Prostate gland (tissue), 2 donors: ENCODE measurements around the gene GPR52. TPM values are rescaled to one million over a fixed set of nuclear protein-coding genes. Genes with fewer than 3 reads are reported as not detected.

Source experiments
- DNase-seq: peaks from one replicate; pipeline ENCODE4 v3.0.0-alpha.2; 2019; ENCODE audit warnings: low spot score
- H3K27ac ChIP-seq, 2 donors: fragments of 200-600 bp; sonication (generic); 2 replicates each; pipeline ENCODE4 v1.5.1; 2017 to 2019
- H3K27me3 ChIP-seq: fragments of 200-600 bp; sonication (generic); replicated peaks from 2 replicates; pipeline ENCODE4 v1.5.1; 2019; ENCODE audit not compliant: insufficient read depth
- H3K36me3 ChIP-seq, 2 donors: fragments of 200-600 bp; sonication (generic); 1 replicate in 1 of 2; 2 replicates in 1 of 2; pipeline versions ENCODE4 v1.5.1 to v1.8.1; 2017 to 2019
- H3K4me1 ChIP-seq: fragments of 200-600 bp; sonication (generic); replicated peaks from 2 replicates; pipeline ENCODE4 v1.5.1; 2019
- H3K4me3 ChIP-seq, 2 donors: fragments of 200-600 bp; sonication (generic); 2 replicates each; pipeline ENCODE4 v1.5.1; 2017 to 2019
- H3K9me3 ChIP-seq: fragments of 200-600 bp; sonication (generic); 2 replicates; pipeline ENCODE4 v1.5.1; 2017
- CTCF ChIP-seq, 4 experiments: fragments of 200-600 bp in 2 of 4; fragments of 450-650 bp in 2 of 4; sonication (generic) in 2 of 4; IDR thresholded peaks; 1 replicate in 3 of 4; 2 replicates in 1 of 4; pipeline ENCODE4 v1.5.1; 2016 to 2019; ENCODE audit warnings: antibody characterized with exemption in 4 of 4, mild to moderate bottlenecking in 2 of 4, moderate library complexity in 2 of 4
- POLR2A ChIP-seq: fragments of 450-650 bp; IDR thresholded peaks from one replicate; pipeline ENCODE4 v1.6.1; 2016; ENCODE audit warnings: antibody characterized with exemption, mild to moderate bottlenecking
- POLR2AphosphoS5 ChIP-seq: sonication (generic); formaldehyde crosslinking; IDR thresholded peaks from one replicate; pipeline ENCODE4 v1.6.1; 2017; ENCODE audit warnings: antibody characterized with exemption
- WGBS: methylation state at CpG from one replicate; pipeline ENCODE4 v1.1.5; 2018; 5-methylcytosine and 5-hydroxymethylcytosine counted together
- intact Hi-C: fragments of 100-400 bp; cut with DNase I; formaldehyde crosslinking; loops from one replicate; pipeline ENCODE4 v1.14.2; 2022
- total RNA-seq, 2 donors: library from RNA; depleted of rRNA; stranded (reverse); fragments of >200 nt; gene quantifications; one replicate each; pipeline ENCODE4 v1.1.0, GENCODE V29; 2016

The GPR52 gene
- total RNA-seq, 2 donors from 2014 or later: 0.18 to 6.0 TPM

- Histone ChIP-seq H3K27me3 (no peaks in the 10 kb centered on the region), H3K36me3 (no peaks in the 10 kb centered on the region), H3K9me3 (no peaks in the 10 kb centered on the region), H3K4me3 (no peak overlapping the region), H3K4me1 (no peaks in the 10 kb centered on the region), H3K27ac (no peak overlapping the region)
- 51% methylated on average over 5 of the region's 5 CpGs for WGBS
- TF ChIP-seq CTCF (IDR thresholded peaks at IDR 0.05) (no peak), POLR2A (no peak), POLR2AphosphoS5 (no peak)
- intact Hi-C loops: no loop called here
- DNase-seq: no peak
Measured at GRCh38 chr1:174448531-174448883, 743 bp downstream of the GPR52 start.

- H3K4me3 ChIP-seq: no peak overlapping the region
- no peaks in the 10 kb centered on the region for H3K9me3 ChIP-seq
- DNase-seq: no peak
- intact Hi-C loops: no loop called here
- no peaks in the 10 kb centered on the region for H3K4me1 ChIP-seq
- no peaks in the 10 kb centered on the region for H3K27me3 ChIP-seq
- no peaks in the 10 kb centered on the region for H3K36me3 ChIP-seq
- 52% methylated on average over 5 of the region's 5 CpGs for WGBS
- TF ChIP-seq POLR2A (no peak), POLR2AphosphoS5 (no peak), CTCF (IDR thresholded peaks at IDR 0.05) (no peak)
- H3K27ac ChIP-seq: no peak overlapping the region
Measured at GRCh38 chr1:174448974-174449373, 1.2 kb downstream of the GPR52 start.

GRCh38 chr1:174451408-174451807 is 3.6 kb downstream of the GPR52 start:
- no peak overlapping the region for H3K4me3 ChIP-seq
- no peaks in the 10 kb centered on the region for H3K9me3 ChIP-seq
- H3K27me3 ChIP-seq: no peaks in the 10 kb centered on the region
- 80% methylated on average over 6 of the region's 6 CpGs for WGBS
- intact Hi-C loops: no loop called here
- TF ChIP-seq POLR2A (no peak), CTCF (IDR thresholded peaks at IDR 0.05) (no peak), POLR2AphosphoS5 (no peak)
- H3K36me3 ChIP-seq: no peaks in the 10 kb centered on the region
- no peak for DNase-seq
- no peak overlapping the region for H3K27ac ChIP-seq
- no peaks in the 10 kb centered on the region for H3K4me1 ChIP-seq

GRCh38 chr1:174465855-174466254 is 18.1 kb downstream of the GPR52 start:
- no peaks in the 10 kb centered on the region for H3K36me3 ChIP-seq
- DNase-seq: no peak
- H3K4me3 ChIP-seq: no peak overlapping the region
- 89% methylated on average over 2 of the region's 2 CpGs for WGBS
- TF ChIP-seq POLR2A (no peak), CTCF (IDR thresholded peaks at IDR 0.05) (no peak)
- no peaks in the 10 kb centered on the region for H3K9me3 ChIP-seq
- H3K27me3 ChIP-seq: no peaks in the 10 kb centered on the region
- H3K27ac ChIP-seq: no peak overlapping the region
- intact Hi-C loops: no loop called here
- H3K4me1 ChIP-seq: no peaks in the 10 kb centered on the region

GRCh38 chr1:174466607-174467006 is 18.8 kb downstream of the GPR52 start:
- DNase-seq: no peak
- intact Hi-C loops: no loop called here
- TF ChIP-seq CTCF (IDR thresholded peaks at IDR 0.05) (no peak), POLR2A (no peak), POLR2AphosphoS5 (no peak)
- H3K4me1 ChIP-seq: no peaks in the 10 kb centered on the region
- H3K27me3 ChIP-seq: no peaks in the 10 kb centered on the region
- H3K9me3 ChIP-seq: no peaks in the 10 kb centered on the region
- H3K4me3 ChIP-seq: no peak overlapping the region
- H3K27ac ChIP-seq: no peak overlapping the region
- no peaks in the 10 kb centered on the region for H3K36me3 ChIP-seq
- WGBS: 90% methylated on average over 8 of the region's 8 CpGs
